Right atrium auricular region (tissue), 2 donors: Measurements from ENCODE around the gene VPS13A. TPM values are rescaled to one million over a fixed set of nuclear protein-coding genes. Genes with fewer than 3 reads are reported as not detected.

Experiments
- DNase-seq: peaks from one replicate; pipeline ENCODE4 v3.0.0-alpha.2; 2019; ENCODE audit warnings: low spot score
- H3K27ac ChIP-seq, 2 donors: fragments of 200-600 bp; sonication (generic); 1 replicate in 1 of 2; 2 replicates in 1 of 2; pipeline ENCODE4 v1.5.1; 2016 to 2019
- H3K27me3 ChIP-seq, 2 donors: fragments of 200-600 bp; sonication (generic); one replicate each; pipeline versions ENCODE4 v1.5.1 to v1.6.0; 2017 to 2019
- H3K36me3 ChIP-seq: fragments of 200-600 bp; sonication (generic); one replicate; pipeline ENCODE4 v1.5.1; 2016
- H3K4me1 ChIP-seq, 2 donors: fragments of 200-600 bp; sonication (generic); one replicate each; pipeline versions ENCODE4 v1.5.1 to v1.6.0; 2017 to 2019
- H3K4me3 ChIP-seq, 2 donors: fragments of 200-600 bp; sonication (generic); 1 replicate in 1 of 2; 2 replicates in 1 of 2; pipeline ENCODE4 v1.5.1; 2017 to 2019; ENCODE audit warnings: mild to moderate bottlenecking in 1 of 2, moderate library complexity in 1 of 2
- H3K9me3 ChIP-seq, 2 donors: fragments of 200-600 bp; sonication (generic); one replicate each; pipeline ENCODE4 v1.5.1; 2019
- total RNA-seq, 2 donors: library from RNA; depleted of rRNA; stranded (reverse); fragments of >200 nt; gene quantifications; one replicate each; pipeline ENCODE4 v1.1.0, GENCODE V29; 2016
- TF ChIP-seq, protein P1 (sequence below), 2 donors: fragments of 200-600 bp; sonication (generic); IDR thresholded peaks; one replicate each; pipeline ENCODE4 v1.5.1; 2019; ENCODE audit warnings: antibody characterized with exemption in 2 of 2

Gene VPS13A
- total RNA-seq, 2 donors from 2014 or later: 29.5 to 43.8 TPM

DNA sequence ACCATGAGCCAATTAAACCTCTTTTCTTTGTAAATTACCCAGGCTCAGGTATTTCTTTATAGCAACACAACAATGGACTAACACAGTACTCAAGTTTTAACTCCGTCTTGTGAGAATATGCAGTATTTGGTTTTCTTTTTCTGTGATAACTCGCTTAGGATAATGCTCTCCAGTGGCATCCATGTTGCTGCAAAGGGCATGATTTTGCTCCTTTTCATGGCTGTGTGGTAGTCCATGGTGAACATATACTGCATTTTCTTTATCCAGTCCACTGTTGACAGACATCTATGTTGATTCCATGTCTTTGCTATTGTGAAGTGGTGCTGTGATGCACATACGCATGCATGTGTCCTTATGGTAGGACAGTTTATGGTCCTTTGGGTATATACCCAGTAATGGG is 10.9 kb downstream of the VPS13A start:
- TF ChIP-seq, protein P1, sequence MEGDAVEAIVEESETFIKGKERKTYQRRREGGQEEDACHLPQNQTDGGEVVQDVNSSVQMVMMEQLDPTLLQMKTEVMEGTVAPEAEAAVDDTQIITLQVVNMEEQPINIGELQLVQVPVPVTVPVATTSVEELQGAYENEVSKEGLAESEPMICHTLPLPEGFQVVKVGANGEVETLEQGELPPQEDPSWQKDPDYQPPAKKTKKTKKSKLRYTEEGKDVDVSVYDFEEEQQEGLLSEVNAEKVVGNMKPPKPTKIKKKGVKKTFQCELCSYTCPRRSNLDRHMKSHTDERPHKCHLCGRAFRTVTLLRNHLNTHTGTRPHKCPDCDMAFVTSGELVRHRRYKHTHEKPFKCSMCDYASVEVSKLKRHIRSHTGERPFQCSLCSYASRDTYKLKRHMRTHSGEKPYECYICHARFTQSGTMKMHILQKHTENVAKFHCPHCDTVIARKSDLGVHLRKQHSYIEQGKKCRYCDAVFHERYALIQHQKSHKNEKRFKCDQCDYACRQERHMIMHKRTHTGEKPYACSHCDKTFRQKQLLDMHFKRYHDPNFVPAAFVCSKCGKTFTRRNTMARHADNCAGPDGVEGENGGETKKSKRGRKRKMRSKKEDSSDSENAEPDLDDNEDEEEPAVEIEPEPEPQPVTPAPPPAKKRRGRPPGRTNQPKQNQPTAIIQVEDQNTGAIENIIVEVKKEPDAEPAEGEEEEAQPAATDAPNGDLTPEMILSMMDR (IDR thresholded peaks at IDR 0.05): no peak

GRCh38 chr9:77194423-77194822 is 17.1 kb downstream of the VPS13A start:
- Histone ChIP-seq H3K27ac (no peak overlapping the region), H3K4me1 (no peaks in the 10 kb centered on the region), H3K27me3 (no peaks in the 10 kb centered on the region), H3K9me3 (no peaks in the 10 kb centered on the region), H3K36me3 (no peaks in the 10 kb centered on the region), H3K4me3 (no peak overlapping the region)
- no peak for DNase-seq
- TF ChIP-seq, protein P1 (IDR thresholded peaks at IDR 0.05): no peak

More for the DNA sequence above, 10.9 kb downstream of the VPS13A start:
- H3K27ac ChIP-seq: no peak overlapping the region
- H3K27me3 ChIP-seq: no peaks in the 10 kb centered on the region
- no peak for DNase-seq
- H3K4me1 ChIP-seq: no peaks in the 10 kb centered on the region
- no peak overlapping the region for H3K4me3 ChIP-seq
- H3K36me3 ChIP-seq: no peaks in the 10 kb centered on the region
- no peaks in the 10 kb centered on the region for H3K9me3 ChIP-seq

GRCh38 chr9:77210116-77210515 is 32.8 kb downstream of the VPS13A start:
- no peaks in the 10 kb centered on the region for H3K4me1 ChIP-seq
- H3K4me3 ChIP-seq: no peak overlapping the region
- TF ChIP-seq, protein P1 (IDR thresholded peaks at IDR 0.05): no peak
- no peaks in the 10 kb centered on the region for H3K9me3 ChIP-seq
- H3K27ac ChIP-seq: no peak overlapping the region
- peaks cover 44% of the 10 kb centered on the region for H3K36me3 ChIP-seq
- no peaks in the 10 kb centered on the region for H3K27me3 ChIP-seq
- DNase-seq: no peak

DNA sequence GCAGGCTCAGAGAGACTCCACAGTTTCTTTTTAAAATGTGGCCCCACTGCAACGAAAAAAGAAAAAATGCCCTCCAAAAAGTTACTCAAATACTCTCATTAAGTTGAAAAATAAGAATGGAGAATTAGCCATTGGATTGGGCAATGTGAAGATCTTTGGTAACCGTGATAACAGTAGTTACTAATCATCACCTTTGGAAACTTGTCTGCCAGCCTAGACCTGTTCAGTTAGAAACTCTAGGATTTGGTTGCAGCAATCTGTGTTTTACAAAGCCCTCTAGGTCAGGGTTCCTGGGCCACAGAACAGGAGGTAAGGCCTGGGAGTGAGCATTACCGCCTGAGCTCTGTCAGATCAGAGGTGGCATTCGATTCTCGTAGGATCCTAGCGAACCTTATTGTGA is 34.2 kb downstream of the VPS13A start:
- H3K4me1 ChIP-seq: no peaks in the 10 kb centered on the region
- no peak overlapping the region for H3K4me3 ChIP-seq
- no peaks in the 10 kb centered on the region for H3K27me3 ChIP-seq
- TF ChIP-seq, protein P1 (IDR thresholded peaks at IDR 0.05): no peak
- DNase-seq: no peak
- no peak overlapping the region for H3K27ac ChIP-seq
- H3K9me3 ChIP-seq: no peaks in the 10 kb centered on the region
- H3K36me3 ChIP-seq: peaks cover 41% of the 10 kb centered on the region

- TF ChIP-seq, protein P1 (IDR thresholded peaks at IDR 0.05): no peak
- no peaks in the 10 kb centered on the region for H3K9me3 ChIP-seq
- H3K27ac ChIP-seq: no peak overlapping the region
- H3K36me3 ChIP-seq: peaks cover 37% of the 10 kb centered on the region
- no peak overlapping the region for H3K4me3 ChIP-seq
- H3K4me1 ChIP-seq: no peaks in the 10 kb centered on the region
- no peaks in the 10 kb centered on the region for H3K27me3 ChIP-seq
- no peak for DNase-seq
Measured at GRCh38 chr9:77212801-77213200, 35.5 kb downstream of the VPS13A start.

GRCh38 chr9:77215874-77216273 is 38.5 kb downstream of the VPS13A start:
- no peak overlapping the region for H3K4me3 ChIP-seq
- H3K4me1 ChIP-seq: no peaks in the 10 kb centered on the region
- H3K27me3 ChIP-seq: no peaks in the 10 kb centered on the region
- H3K27ac ChIP-seq: no peak overlapping the region
- no peak for DNase-seq
- no peaks in the 10 kb centered on the region for H3K9me3 ChIP-seq
- peaks cover 29% of the 10 kb centered on the region for H3K36me3 ChIP-seq
- TF ChIP-seq, protein P1 (IDR thresholded peaks at IDR 0.05): peak in 1 of 2 donors; percentile 37
